Smooth muscle cell (in vitro differentiated cells): ENCODE data around the gene EPG5. TPM values are rescaled to one million over a fixed set of nuclear protein-coding genes. Genes with fewer than 3 reads are reported as not detected.

Source experiments
- DNase-seq: peaks from one replicate; lab custom pipeline; 2025; ENCODE audit not compliant: unreplicated experiment; lab: John Stamatoyannopoulos, UW
- H2AFZ ChIP-seq: fragments of 200-600 bp; sonication (generic); 2 replicates; pipeline ENCODE4 v1.6.0; 2016; ENCODE audit warnings: antibody characterized with exemption, low read depth, mild to moderate bottlenecking
- H3F3A ChIP-seq: fragments of 200-600 bp; sonication (generic); 2 replicates; pipeline ENCODE4 v1.6.0; 2017; ENCODE audit warnings: antibody characterized with exemption, low read depth
- H3K27ac ChIP-seq: fragments of 200-600 bp; sonication (generic); 2 replicates; pipeline ENCODE4 v1.5.1; 2016; ENCODE audit warnings: low read depth, mild to moderate bottlenecking
- H3K27me3 ChIP-seq: fragments of 200-600 bp; sonication (generic); 2 replicates; pipeline ENCODE4 v1.6.1; 2016; ENCODE audit warnings: low read depth, mild to moderate bottlenecking
- H3K36me3 ChIP-seq: fragments of 200-600 bp; sonication (generic); 2 replicates; pipeline ENCODE4 v1.5.1; 2016; ENCODE audit warnings: low read depth
- H3K4me1 ChIP-seq: fragments of 200-600 bp; sonication (generic); 2 replicates; pipeline ENCODE4 v1.5.1; 2016; ENCODE audit warnings: low read depth
- H3K4me2 ChIP-seq: fragments of 200-600 bp; sonication (generic); 2 replicates; pipeline ENCODE4 v1.6.0; 2016; ENCODE audit warnings: mild to moderate bottlenecking
- H3K4me3 ChIP-seq: fragments of 200-600 bp; sonication (generic); 2 replicates; pipeline ENCODE4 v1.5.1; 2016; ENCODE audit warnings: mild to moderate bottlenecking
- H3K79me2 ChIP-seq: fragments of 200-600 bp; sonication (generic); 2 replicates; pipeline ENCODE4 v1.6.0; 2016; ENCODE audit warnings: low read depth, mild to moderate bottlenecking
- H3K9ac ChIP-seq: fragments of 200-600 bp; sonication (generic); 2 replicates; pipeline ENCODE4 v1.6.0; 2016; ENCODE audit warnings: low read depth
- H3K9me3 ChIP-seq: fragments of 200-600 bp; sonication (generic); replicated peaks from 2 replicates; pipeline ENCODE4 v1.5.1; 2016; ENCODE audit warnings: low read depth
- H4K20me1 ChIP-seq: fragments of 200-600 bp; sonication (generic); 2 replicates; pipeline ENCODE4 v1.6.0; 2016; ENCODE audit warnings: low read depth
- WGBS: methylation state at CpG from one replicate; pipeline ENCODE4 v1.1.7; 2016; ENCODE audit warnings: low lambda C conversion rate; 5-methylcytosine and 5-hydroxymethylcytosine counted together
- polyA plus RNA-seq: library from polyadenylated mRNA; unstranded; fragments of >200 nt; fragmentation: Nextera tagmentation; extraction: Ambion mirVana; gene quantifications from 2 replicates; pipeline ENCODE4 v1.2.1, GENCODE V29; 2016
- total RNA-seq: library from RNA; depleted of rRNA; stranded (reverse); fragments of >200 nt; gene quantifications from 2 replicates; pipeline ENCODE4 v1.2.3, GENCODE V29; 2014
- TF ChIP-seq, protein P1 (sequence below): fragments of 200-600 bp; sonication (generic); IDR thresholded peaks from 2 replicates; pipeline ENCODE4 v1.5.1; 2017; ENCODE audit warnings: borderline replicate concordance, mild to moderate bottlenecking, antibody characterized with exemption; ENCODE audit not compliant: insufficient read depth, poor library complexity, severe bottlenecking

EPG5 gene
- total and polyA plus RNA-seq, 2 experiments from 2014 or later: 2.7 to 20.8 TPM

- Histone ChIP-seq H2AFZ (no peak overlapping the region), H4K20me1 (no peaks in the 10 kb centered on the region), H3K36me3 (peaks cover 27% of the 10 kb centered on the region), H3K27me3 (no peaks in the 10 kb centered on the region), H3K4me1 (no peaks in the 10 kb centered on the region), H3F3A (no peaks in the 10 kb centered on the region), H3K9me3 (no peaks in the 10 kb centered on the region), H3K79me2 (no peaks in the 10 kb centered on the region), H3K9ac (no peak overlapping the region), H3K4me3 (no peak overlapping the region), H3K27ac (no peak overlapping the region), H3K4me2 (no peak overlapping the region)
- WGBS: 98% methylated on average over 5 of the region's 5 CpGs
- no peak for DNase-seq
- TF ChIP-seq, protein P1, sequence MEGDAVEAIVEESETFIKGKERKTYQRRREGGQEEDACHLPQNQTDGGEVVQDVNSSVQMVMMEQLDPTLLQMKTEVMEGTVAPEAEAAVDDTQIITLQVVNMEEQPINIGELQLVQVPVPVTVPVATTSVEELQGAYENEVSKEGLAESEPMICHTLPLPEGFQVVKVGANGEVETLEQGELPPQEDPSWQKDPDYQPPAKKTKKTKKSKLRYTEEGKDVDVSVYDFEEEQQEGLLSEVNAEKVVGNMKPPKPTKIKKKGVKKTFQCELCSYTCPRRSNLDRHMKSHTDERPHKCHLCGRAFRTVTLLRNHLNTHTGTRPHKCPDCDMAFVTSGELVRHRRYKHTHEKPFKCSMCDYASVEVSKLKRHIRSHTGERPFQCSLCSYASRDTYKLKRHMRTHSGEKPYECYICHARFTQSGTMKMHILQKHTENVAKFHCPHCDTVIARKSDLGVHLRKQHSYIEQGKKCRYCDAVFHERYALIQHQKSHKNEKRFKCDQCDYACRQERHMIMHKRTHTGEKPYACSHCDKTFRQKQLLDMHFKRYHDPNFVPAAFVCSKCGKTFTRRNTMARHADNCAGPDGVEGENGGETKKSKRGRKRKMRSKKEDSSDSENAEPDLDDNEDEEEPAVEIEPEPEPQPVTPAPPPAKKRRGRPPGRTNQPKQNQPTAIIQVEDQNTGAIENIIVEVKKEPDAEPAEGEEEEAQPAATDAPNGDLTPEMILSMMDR: no peak
Measured at GRCh38 chr18:45864081-45864480, 103.0 kb downstream of the EPG5 start.

DNA sequence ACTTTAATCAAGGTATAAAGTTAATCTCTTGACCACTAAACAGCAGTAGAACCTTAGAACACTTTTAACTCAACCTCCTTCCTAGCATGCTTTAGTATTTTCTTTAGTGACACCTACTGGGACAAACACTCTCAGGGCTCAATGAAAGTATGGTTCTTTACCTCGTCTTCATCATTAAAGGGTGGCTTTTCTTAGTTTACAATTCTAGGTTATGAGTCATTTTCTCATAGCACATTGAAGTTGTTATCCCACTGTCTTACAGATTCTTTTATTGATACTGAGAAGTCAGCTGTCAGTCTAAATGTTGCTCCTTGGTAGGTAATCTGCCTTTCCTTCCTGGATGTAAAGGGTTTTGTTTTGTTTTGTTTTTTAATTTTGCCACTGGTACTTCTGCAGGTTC is 103.7 kb downstream of the EPG5 start:
- Histone ChIP-seq H4K20me1 (no peaks in the 10 kb centered on the region), H3K9me3 (no peaks in the 10 kb centered on the region), H3K4me1 (no peaks in the 10 kb centered on the region), H3K9ac (no peak overlapping the region), H2AFZ (no peak overlapping the region), H3K79me2 (no peaks in the 10 kb centered on the region), H3K36me3 (peaks cover 27% of the 10 kb centered on the region), H3K27me3 (no peaks in the 10 kb centered on the region), H3K27ac (no peak overlapping the region), H3K4me2 (no peak overlapping the region), H3F3A (no peaks in the 10 kb centered on the region), H3K4me3 (no peak overlapping the region)
- WGBS: 58% methylated on average over 1 of the region's 1 CpG
- no peak for DNase-seq
- TF ChIP-seq, protein P1: no peak

GRCh38 chr18:45861926-45862325 is 105.2 kb downstream of the EPG5 start:
- Histone ChIP-seq H3K4me3 (no peak overlapping the region), H4K20me1 (no peaks in the 10 kb centered on the region), H3K27me3 (no peaks in the 10 kb centered on the region), H2AFZ (no peak overlapping the region), H3K4me2 (no peak overlapping the region), H3K9ac (no peak overlapping the region), H3F3A (no peaks in the 10 kb centered on the region), H3K4me1 (no peaks in the 10 kb centered on the region), H3K79me2 (no peaks in the 10 kb centered on the region), H3K36me3 (peaks cover 27% of the 10 kb centered on the region), H3K9me3 (no peaks in the 10 kb centered on the region), H3K27ac (no peak overlapping the region)
- WGBS: 93% methylated on average over 1 of the region's 1 CpG
- TF ChIP-seq, protein P1: no peak
- DNase-seq: no peak

GRCh38 chr18:45860971-45861370 is 106.2 kb downstream of the EPG5 start:
- H3K4me1 ChIP-seq: no peaks in the 10 kb centered on the region
- no peaks in the 10 kb centered on the region for H3K79me2 ChIP-seq
- H3K4me3 ChIP-seq: no peak overlapping the region
- H3K36me3 ChIP-seq: peaks cover 27% of the 10 kb centered on the region
- H3K27ac ChIP-seq: no peak overlapping the region
- H3K9ac ChIP-seq: no peak overlapping the region
- H3K27me3 ChIP-seq: no peaks in the 10 kb centered on the region
- TF ChIP-seq, protein P1: no peak
- no peak for DNase-seq
- no peaks in the 10 kb centered on the region for H3K9me3 ChIP-seq
- WGBS: 84% methylated on average over 3 of the region's 3 CpGs
- no peaks in the 10 kb centered on the region for H3F3A ChIP-seq
- no peaks in the 10 kb centered on the region for H4K20me1 ChIP-seq
- H2AFZ ChIP-seq: no peak overlapping the region
- H3K4me2 ChIP-seq: no peak overlapping the region
